H1 (cell line): ENCODE results near the gene AP5M1. TPM values are rescaled to one million over a fixed set of nuclear protein-coding genes. Genes with fewer than 3 reads are reported as not detected.

Source experiments
- CTCF ChIA-PET: fragments of 300-600 bp; sonication (Branson Sonifier 250); formaldehyde crosslinking; loops from one replicate; lab custom pipeline; 2021; ENCODE audit not compliant: partially characterized antibody; lab: Charles Lee
- POLR2A ChIA-PET: fragments of 300-600 bp; sonication (Branson Sonifier 250); formaldehyde crosslinking; loops from one replicate; lab custom pipeline; 2021; ENCODE audit warnings: inconsistent platforms; ENCODE audit not compliant: partially characterized antibody; lab: Charles Lee
- DNase-seq, 2 experiments: peaks; one replicate each; pipeline versions ENCODE4 v3.0.0 to v3.0.0-alpha.2; 2010 to 2022; ENCODE audit warnings: low spot score in 2 of 2, low read depth in 1 of 2, mixed read lengths in 1 of 2
- FAIRE-seq: peaks from 2 replicates; lab custom pipeline; 2011; peaks lifted over from hg19 to GRCh38; lab: Jason Lieb, UNC
- H2AFZ ChIP-seq: 2 replicates; pipeline ENCODE4 v1.8.1; 2012; ENCODE audit warnings: low read length, inconsistent platforms
- H2AK5ac ChIP-seq: 2 replicates; pipeline ENCODE4 v1.6.1; 2013; ENCODE audit warnings: low read depth, low read length
- H2BK120ac ChIP-seq: replicated peaks from 2 replicates; pipeline ENCODE3; 2013; ENCODE audit warnings: low read depth, low read length, inconsistent platforms
- H2BK12ac ChIP-seq: 2 replicates; pipeline ENCODE4 v1.6.1; 2013; ENCODE audit warnings: low read depth, low read length
- H2BK15ac ChIP-seq: 2 replicates; pipeline ENCODE4 v1.6.1; 2013; ENCODE audit warnings: low read length
- H2BK20ac ChIP-seq: 2 replicates; pipeline ENCODE4 v1.6.1; 2013; ENCODE audit warnings: low read length
- H2BK5ac ChIP-seq: 2 replicates; pipeline ENCODE4 v1.6.1; 2013; ENCODE audit warnings: low read depth, low read length
- H3K14ac ChIP-seq: 2 replicates; pipeline ENCODE4 v1.6.1; 2013; ENCODE audit warnings: inconsistent platforms; ENCODE audit not compliant: insufficient read length
- H3K18ac ChIP-seq: 2 replicates; pipeline ENCODE4 v1.6.1; 2013; ENCODE audit warnings: low read length; ENCODE audit errors: extremely low read depth
- H3K23ac ChIP-seq: 2 replicates; pipeline ENCODE4 v1.6.1; 2013; ENCODE audit warnings: inconsistent platforms; ENCODE audit not compliant: insufficient read length
- H3K23me2 ChIP-seq: 2 replicates; pipeline ENCODE4 v1.6.1; 2013; ENCODE audit warnings: low read depth, low read length
- H3K27ac ChIP-seq: 2 replicates; pipeline ENCODE4 v1.6.1; 2011; ENCODE audit warnings: low read depth, low read length, inconsistent platforms
- H3K27me3 ChIP-seq, 4 experiments: replicated peaks in 1 of 4; 1 replicate in 1 of 4; 2 replicates in 3 of 4; pipeline versions ENCODE4 v1.6.1 to v1.8.1; 2011 to 2013; ENCODE audit warnings: low read length in 3 of 4, mild to moderate bottlenecking in 3 of 4, inconsistent platforms in 2 of 4, mixed read lengths in 2 of 4, moderate library complexity in 1 of 4; ENCODE audit not compliant: control insufficient read depth in 3 of 4, insufficient read depth in 3 of 4; ENCODE audit errors: extremely low read depth in 1 of 4
- H3K36me3 ChIP-seq, 4 experiments: 2 replicates each; pipeline versions ENCODE4 v1.6.1 to v1.8.1; 2011 to 2013; ENCODE audit warnings: mild to moderate bottlenecking in 4 of 4, low read length in 3 of 4, moderate library complexity in 2 of 4, control low read depth in 1 of 4, inconsistent platforms in 1 of 4; ENCODE audit not compliant: insufficient read depth in 4 of 4, control insufficient read depth in 2 of 4
- H3K4ac ChIP-seq: replicated peaks from 2 replicates; pipeline ENCODE3; 2013; ENCODE audit warnings: low read length, low read depth, mixed read lengths, inconsistent platforms; ENCODE audit not compliant: insufficient read length
- H3K4me1 ChIP-seq, 4 experiments: replicated peaks in 1 of 4; 1 replicate in 1 of 4; 2 replicates in 3 of 4; pipeline versions ENCODE4 v1.6.1 to v1.8.1; 2011 to 2013; ENCODE audit warnings: low read length in 3 of 4, inconsistent platforms in 2 of 4, mixed read lengths in 1 of 4; ENCODE audit not compliant: insufficient read depth in 4 of 4, control insufficient read depth in 3 of 4
- H3K4me2 ChIP-seq, 2 experiments: 2 replicates each; pipeline versions ENCODE4 v1.6.1 to v1.8.1; 2011 to 2013; ENCODE audit warnings: low read depth in 2 of 2, low read length in 2 of 2, control low read depth in 1 of 2, inconsistent platforms in 1 of 2, mild to moderate bottlenecking in 1 of 2; ENCODE audit not compliant: insufficient read depth in 1 of 2
- H3K4me3 ChIP-seq, 4 experiments: fragments of 200-600, 300-600 bp in 1 of 4; sonication (generic), shearing (Covaris generic), sonication (Bioruptor Twin) in 1 of 4; 2 replicates each; pipeline versions ENCODE4 v1.5.1 to v1.8.1; 2011 to 2016; ENCODE audit warnings: low read length in 4 of 4, low read depth in 3 of 4, control low read depth in 2 of 4, inconsistent platforms in 2 of 4, mild to moderate bottlenecking in 2 of 4, mixed read lengths in 1 of 4, moderate library complexity in 1 of 4; ENCODE audit not compliant: insufficient read depth in 2 of 4; ENCODE audit errors: extremely low read depth in 1 of 4
- H3K56ac ChIP-seq: replicated peaks from 2 replicates; pipeline ENCODE3; 2013; ENCODE audit warnings: low read depth, mild to moderate bottlenecking, mixed read lengths, low read length, inconsistent platforms; ENCODE audit not compliant: insufficient read length
- H3K79me1 ChIP-seq: 2 replicates; pipeline ENCODE4 v1.6.1; 2013; ENCODE audit warnings: low read depth, low read length, control low read depth
- H3K79me2 ChIP-seq, 2 experiments: 2 replicates each; pipeline versions ENCODE4 v1.6.1 to v1.8.1; 2012 to 2013; ENCODE audit warnings: low read length in 2 of 2, mild to moderate bottlenecking in 2 of 2, inconsistent platforms in 1 of 2; ENCODE audit not compliant: insufficient read depth in 2 of 2, control insufficient read depth in 1 of 2
- H3K9ac ChIP-seq, 4 experiments: replicated peaks in 1 of 4; 1 replicate in 1 of 4; 2 replicates in 3 of 4; pipeline versions ENCODE4 v1.6.1 to v1.8.1; 2011 to 2013; ENCODE audit warnings: low read depth in 3 of 4, low read length in 3 of 4, control low read depth in 2 of 4, mild to moderate bottlenecking in 2 of 4, moderate library complexity in 2 of 4, inconsistent platforms in 1 of 4; ENCODE audit errors: extremely low read depth in 1 of 4
- H3K9me3 ChIP-seq, 2 experiments: 2 replicates each; pipeline versions ENCODE4 v1.6.1 to v1.8.1; 2012 to 2013; ENCODE audit warnings: mild to moderate bottlenecking in 2 of 2, moderate library complexity in 2 of 2, control low read depth in 1 of 2, inconsistent platforms in 1 of 2, low read depth in 1 of 2, low read length in 1 of 2, mixed read lengths in 1 of 2; ENCODE audit not compliant: insufficient read depth in 2 of 2
- H4K20me1 ChIP-seq, 2 experiments: replicated peaks in 1 of 2; 2 replicates each; pipeline versions ENCODE3 to v1.8.1; 2011 to 2013; ENCODE audit warnings: inconsistent platforms in 2 of 2, low read length in 2 of 2, mild to moderate bottlenecking in 1 of 2; ENCODE audit not compliant: insufficient read depth in 2 of 2, control insufficient read depth in 1 of 2
- H4K5ac ChIP-seq: 2 replicates; pipeline ENCODE4 v1.6.1; 2013; ENCODE audit warnings: low read length, low read depth, mixed read lengths, inconsistent platforms; ENCODE audit not compliant: insufficient read length
- H4K8ac ChIP-seq: 2 replicates; pipeline ENCODE4 v1.8.0; 2013; ENCODE audit warnings: mild to moderate bottlenecking, moderate library complexity, low read length, inconsistent platforms; ENCODE audit not compliant: insufficient read depth; ENCODE audit errors: extremely low read depth
- H4K91ac ChIP-seq: replicated peaks from 2 replicates; pipeline ENCODE3; 2013; ENCODE audit warnings: low read length, mixed read lengths, inconsistent platforms; ENCODE audit not compliant: insufficient read length
- BACH1 ChIP-seq: IDR thresholded peaks from 2 replicates; pipeline ENCODE4 v1.6.1; 2012; ENCODE audit warnings: low read length, improper control_type of control experiment
- CBX5 ChIP-seq: fragments of 300-800, 300-1000 bp; sonication (generic); IDR thresholded peaks from 2 replicates; pipeline ENCODE4 v1.7.1; 2016; ENCODE audit warnings: antibody characterized with exemption, low read length, low read depth
- CHD1 ChIP-seq: IDR thresholded peaks from 2 replicates; pipeline ENCODE4 v1.6.1; 2012; ENCODE audit warnings: low read depth, low read length, improper control_type of control experiment
- CHD2 ChIP-seq: IDR thresholded peaks from 2 replicates; pipeline ENCODE4 v1.6.1; 2012; ENCODE audit warnings: low read length, improper control_type of control experiment
- EGR1 ChIP-seq: IDR thresholded peaks from 2 replicates; pipeline ENCODE4 v1.6.1; 2011; ENCODE audit warnings: low read depth, low read length, borderline replicate concordance
- EP300 ChIP-seq, 2 experiments: IDR thresholded peaks; 1 replicate in 1 of 2; 2 replicates in 1 of 2; pipeline ENCODE4 v1.6.1; 2011 to 2012; ENCODE audit warnings: low read depth in 2 of 2, low read length in 2 of 2, mild to moderate bottlenecking in 2 of 2, borderline replicate concordance in 1 of 2, inconsistent platforms in 1 of 2, moderate library complexity in 1 of 2
- GTF2F1 ChIP-seq: IDR thresholded peaks from 2 replicates; pipeline ENCODE4 v1.6.1; 2012; ENCODE audit warnings: low read depth, low read length, improper control_type of control experiment, borderline replicate concordance
- KDM4A ChIP-seq: IDR thresholded peaks from one replicate; pipeline ENCODE4 v1.7.1; 2012; ENCODE audit warnings: low read depth, mild to moderate bottlenecking, moderate library complexity, low read length, inconsistent platforms; ENCODE audit not compliant: severe bottlenecking
- PHF8 ChIP-seq: fragments of 200-600 bp; sonication (generic); conservative IDR thresholded peaks from 2 replicates; pipeline ENCODE4 v1.7.1; 2012; ENCODE audit warnings: low read depth, mild to moderate bottlenecking, inconsistent platforms, low read length, moderate library complexity
- RBBP5 ChIP-seq: IDR thresholded peaks from 2 replicates; pipeline ENCODE4 v1.7.1; 2012; ENCODE audit warnings: low read depth, mild to moderate bottlenecking, inconsistent platforms, low read length, moderate library complexity, borderline replicate concordance
- SP4 ChIP-seq: IDR thresholded peaks from 2 replicates; pipeline ENCODE4 v1.6.1; 2012; ENCODE audit warnings: low read length, inconsistent platforms
- TAF1 ChIP-seq: IDR thresholded peaks from 2 replicates; pipeline ENCODE4 v1.6.1; 2011; ENCODE audit warnings: mild to moderate bottlenecking, low read depth, low read length
- TAF7 ChIP-seq: optimal IDR thresholded peaks from 2 replicates; pipeline ENCODE3; 2011; ENCODE audit warnings: low read depth, mild to moderate bottlenecking, inconsistent platforms, low read length, moderate library complexity, borderline replicate concordance
- TCF12 ChIP-seq: IDR thresholded peaks from 2 replicates; pipeline ENCODE4 v1.6.1; 2011; ENCODE audit warnings: low read depth, mild to moderate bottlenecking, low read length
- WGBS, 2 experiments: shearing (Covaris generic) in 1 of 2; methylation state at CpG; one replicate each; pipeline versions ENCODE4 v1.1.6 to v1.1.7; 2013 to 2015; ENCODE audit warnings: low lambda C conversion rate in 2 of 2, mixed read lengths in 2 of 2, inconsistent platforms in 1 of 2, low coverage in 1 of 2, missing lambda C conversion rate in 1 of 2; ENCODE audit not compliant: insufficient replicate concordance in 2 of 2, insufficient coverage in 1 of 2, insufficient read length in 1 of 2; ENCODE audit errors: extremely low coverage in 1 of 2, missing lambda C conversion rate in 1 of 2; 5-methylcytosine and 5-hydroxymethylcytosine counted together
- polyA plus RNA-seq, 7 experiments: library from polyadenylated mRNA; depleted of rRNA in 3 of 7; stranded (reverse) in 5 of 7; unstranded in 2 of 7; fragments of >200 nt in 5 of 7; fragments of 200-250 nt in 2 of 7; gene quantifications; 1 replicate in 5 of 7; 2 replicates in 1 of 7; 4 replicates in 1 of 7; pipeline versions ENCODE4 v1.2.1 to v1.2.3, GENCODE V29; 2011 to 2013; ENCODE audit warnings: missing spikeins in 2 of 7, mixed read lengths in 2 of 7
- total RNA-seq: library from RNA; stranded (reverse); fragmentation: NEBNext Ultra II Directional; extraction: Animal tissue kit (Norgen Biotek cat#: 25700); gene quantifications from 2 replicates; pipeline ENCODE4 v1.2.1, GENCODE V29; 2021
- TF ChIP-seq, protein P1 (sequence below): IDR thresholded peaks from 2 replicates; pipeline ENCODE4 v1.6.1; 2012; ENCODE audit warnings: inconsistent platforms

The AP5M1 gene
- total and polyA plus RNA-seq, 2 of the 8 experiments (the other 6 are each of a cell fraction or from before 2014, with no cell fraction given), result 20.9 to 51.9 TPM

DNA sequence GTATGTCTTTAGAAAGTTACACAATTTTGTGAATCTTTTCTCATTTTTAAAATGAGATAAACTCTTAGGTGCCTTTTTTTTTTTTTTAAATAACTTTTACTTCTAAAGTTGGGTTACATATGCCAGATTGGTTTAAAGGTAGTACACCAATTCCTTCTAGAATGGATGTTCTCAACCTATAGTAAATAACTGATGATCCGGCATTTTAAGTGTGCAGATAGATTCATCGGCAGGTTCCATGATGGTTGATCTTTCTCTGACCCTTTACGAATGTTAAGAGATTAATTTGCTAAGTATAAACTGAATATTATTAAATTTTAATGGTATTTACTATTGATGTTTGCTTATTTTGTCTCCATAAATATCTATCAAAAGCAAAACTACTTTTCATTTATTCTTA lies 8.3 kb downstream of the AP5M1 start:
- H2BK12ac ChIP-seq, result no peak overlapping the region
- peaks cover 0 to 38% of the 10 kb centered on the region in 2 experiments; a peak in 3 of 4 replicates for H3K79me2 ChIP-seq
- FAIRE-seq (no peak), DNase-seq (no peak)
- peaks cover 0 to 2% of the 10 kb centered on the region in 2 experiments for H4K20me1 ChIP-seq
- H3K56ac ChIP-seq, result no peak overlapping the region
- H3K9ac ChIP-seq, result no peak overlapping the region
- H4K91ac ChIP-seq, result no peak overlapping the region
- H3K23ac ChIP-seq, result no peak overlapping the region
- H2BK20ac ChIP-seq, result no peak overlapping the region
- H2BK15ac ChIP-seq, result no peak overlapping the region
- 96% methylated on average over 3 of the region's 3 CpGs; no CpG with 5 or more reads in 1 of the 2 experiments for WGBS, 2 experiments
- H2BK120ac ChIP-seq, result no peak overlapping the region
- no peak overlapping the region for H3K18ac ChIP-seq
- peaks cover 0 to 38% (median 14%) of the 10 kb centered on the region in 4 experiments; a peak in 6 of 8 replicates for H3K36me3 ChIP-seq
- no peaks in the 10 kb centered on the region for H3K4me1 ChIP-seq
- no peaks in the 10 kb centered on the region for H3K9me3 ChIP-seq
- no peaks in the 10 kb centered on the region for H3K79me1 ChIP-seq
- no peak overlapping the region for H3K4me3 ChIP-seq
- no peak overlapping the region for H4K5ac ChIP-seq
- no peak overlapping the region for H3K4me2 ChIP-seq
- peaks cover 0 to 1% (median 0%) of the 10 kb centered on the region in 4 experiments; a peak in 1 of 7 replicates for H3K27me3 ChIP-seq
- H4K8ac ChIP-seq, result no peak overlapping the region
- ChIA-PET POLR2A (interaction anchor here (4.1 kb wide), 1 partner anchor 8 kb away, joined by 26 read pairs; the partner anchor contains the start of genes AP5M1 and EXOC5), CTCF (interaction anchor here (0.7 kb wide), 1 partner anchor 8 kb away, joined by 3 read pairs; no protein-coding TSS in a partner anchor)
- no peak overlapping the region for H2BK5ac ChIP-seq
- no peaks in the 10 kb centered on the region for H3K23me2 ChIP-seq
- H2AK5ac ChIP-seq, result no peak overlapping the region
- no peak overlapping the region for H3K27ac ChIP-seq
- no peak for TF ChIP-seq TCF12
- no peak for TF ChIP-seq EGR1
- TF ChIP-seq CHD1, result no peak
- TF ChIP-seq GTF2F1, result no peak
- TF ChIP-seq EP300 (IDR thresholded peaks at IDR 0.05; ENCODE audit: borderline replicate concordance in 1 of 2, low read depth in 2 of 2, low read length in 2 of 2), result no peak
- TF ChIP-seq RBBP5, result no peak
- TF ChIP-seq CBX5, result no peak
- no peak for TF ChIP-seq BACH1
- TF ChIP-seq PHF8, result no peak
- TF ChIP-seq CHD2, result no peak
- TF ChIP-seq, protein P1, sequence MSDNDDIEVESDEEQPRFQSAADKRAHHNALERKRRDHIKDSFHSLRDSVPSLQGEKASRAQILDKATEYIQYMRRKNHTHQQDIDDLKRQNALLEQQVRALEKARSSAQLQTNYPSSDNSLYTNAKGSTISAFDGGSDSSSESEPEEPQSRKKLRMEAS, result no peak
- no peak for TF ChIP-seq TAF1
- no peak for TF ChIP-seq TAF7
- no peak for TF ChIP-seq KDM4A
- TF ChIP-seq SP4, result no peak
- H3K14ac ChIP-seq, result no peak overlapping the region
- no peak overlapping the region for H3K4ac ChIP-seq
- H2AFZ ChIP-seq, result no peak overlapping the region
